Calu3 (cell line): ENCODE measurements around the gene NFKBIA. TPM values are rescaled to one million over a fixed set of nuclear protein-coding genes. Genes with fewer than 3 reads are reported as not detected.
"Not testable (repeated sequence)": the region's sequence is repeated elsewhere in the genome, so short reads cannot be mapped to it uniquely, and the experiment has no call there.

Experiments used
- BruUV-seq: library from RNA; stranded (reverse); fragments of 400-500 nt; replicated peaks from 2 replicates; lab custom pipeline; 2021; lab: Mats Ljungman, UMichigan
- CTCF ChIA-PET: fragments of 300-600 bp; sonication (Branson Sonifier 250); formaldehyde crosslinking; loops from one replicate; lab custom pipeline; 2022; ENCODE audit warnings: antibody characterized with exemption; lab: Charles Lee
- DNase-seq: peaks from one replicate; pipeline ENCODE4 v3.0.0; 2022
- H3K27ac Mint-ChIP-seq: one replicate; pipeline ENCODE4 v1.8.0; 2022; ENCODE audit warnings: mixed read lengths; ENCODE audit not compliant: unreplicated experiment
- H3K27me3 Mint-ChIP-seq: one replicate; pipeline ENCODE4 v1.8.0; 2022; ENCODE audit warnings: mixed read lengths; ENCODE audit not compliant: unreplicated experiment
- H3K36me3 Mint-ChIP-seq: one replicate; pipeline ENCODE4 v1.8.0; 2022; ENCODE audit warnings: mild to moderate bottlenecking, moderate library complexity, mixed read lengths; ENCODE audit not compliant: insufficient read depth, unreplicated experiment
- H3K4me1 Mint-ChIP-seq: one replicate; pipeline ENCODE4 v1.8.0; 2022; ENCODE audit warnings: mild to moderate bottlenecking, low read depth, mixed read lengths; ENCODE audit not compliant: unreplicated experiment
- H3K4me3 Mint-ChIP-seq: one replicate; pipeline ENCODE4 v1.8.0; 2022; ENCODE audit warnings: mild to moderate bottlenecking, low read depth, moderate library complexity, mixed read lengths; ENCODE audit not compliant: unreplicated experiment
- H3K9me3 Mint-ChIP-seq: one replicate; pipeline ENCODE4 v1.8.0; 2022; ENCODE audit warnings: low read depth, mixed read lengths; ENCODE audit not compliant: unreplicated experiment
- CTCF ChIP-seq: fragments of 200-600 bp; IDR thresholded peaks from one replicate; pipeline ENCODE4 v1.8.0; 2022; ENCODE audit warnings: antibody characterized with exemption; ENCODE audit not compliant: unreplicated experiment
- intact Hi-C: fragments of 100-400 bp; cut with micrococcal nuclease; formaldehyde crosslinking; loops from one replicate; pipeline ENCODE4 v1.10.0; 2022; ENCODE audit not compliant: unreplicated experiment
- total RNA-seq: library from RNA; stranded (reverse); gene quantifications from 2 replicates; pipeline ENCODE4 v1.2.3, GENCODE V29; 2022

The NFKBIA gene
- total RNA-seq, 1 experiment from 2014 or later: 111 TPM

- Mint-ChIP-seq H3K27ac (no peak overlapping the region), H3K9me3 (no peaks in the 10 kb centered on the region), H3K4me3 (no peak overlapping the region), H3K4me1 (peaks cover 17% of the 10 kb centered on the region), H3K27me3 (no peaks in the 10 kb centered on the region), H3K36me3 (no peaks in the 10 kb centered on the region)
- CTCF ChIA-PET: interaction anchor here (0.6 to 0.9 kb wide), 2 partner anchors 9 to 224 kb away, joined by 3 read pairs; no protein-coding TSS in a partner anchor
- no TSS peak for BruUV-seq
- DNase-seq: no peak
- TF ChIP-seq CTCF: no peak
- intact Hi-C loops: no loop called here
Measured at GRCh38 chr14:35383569-35384454, 20.7 kb downstream of the NFKBIA start.

- intact Hi-C loops: no loop called here
- no peak for DNase-seq
- H3K4me3 Mint-ChIP-seq: no peak overlapping the region
- H3K9me3 Mint-ChIP-seq: no peaks in the 10 kb centered on the region
- H3K4me1 Mint-ChIP-seq: peaks cover 10% of the 10 kb centered on the region
- no peak overlapping the region for H3K27ac Mint-ChIP-seq
- no peaks in the 10 kb centered on the region for H3K27me3 Mint-ChIP-seq
- CTCF ChIA-PET: no interaction called here
- H3K36me3 Mint-ChIP-seq: no peaks in the 10 kb centered on the region
- no TSS peak for BruUV-seq
- TF ChIP-seq CTCF: no peak
Measured at GRCh38 chr14:35380794-35381193, 23.8 kb downstream of the NFKBIA start.

- H3K36me3 Mint-ChIP-seq, H3K4me3 Mint-ChIP-seq, BruUV-seq, CTCF ChIA-PET, H3K9me3 Mint-ChIP-seq, intact Hi-C loops, DNase-seq, H3K27ac Mint-ChIP-seq, H3K4me1 Mint-ChIP-seq, H3K27me3 Mint-ChIP-seq: not testable (repeated sequence)
Measured at GRCh38 chr14:35379234-35379933, 25.2 kb downstream of the NFKBIA start.

- Mint-ChIP-seq H3K36me3 (no peaks in the 10 kb centered on the region), H3K4me1 (peaks cover 8% of the 10 kb centered on the region), H3K27me3 (no peaks in the 10 kb centered on the region), H3K27ac (no peak overlapping the region), H3K9me3 (no peaks in the 10 kb centered on the region), H3K4me3 (no peak overlapping the region)
- CTCF ChIA-PET: no interaction called here
- no peak for TF ChIP-seq CTCF
- no peak for DNase-seq
- no TSS peak for BruUV-seq
- intact Hi-C loops: no loop called here
Measured at GRCh38 chr14:35378425-35379233, 25.9 kb downstream of the NFKBIA start.
